ENCODE measurements around the gene PTPRE. TPM values are rescaled to one million over a fixed set of nuclear protein-coding genes. Genes with fewer than 3 reads are reported as not detected.

The PTPRE gene
- total RNA-seq, 2 experiments from 2014 or later, result 19.9 to 22.3 TPM

GRCh38 chr10:127968659-127969058 is 61.8 kb downstream of the PTPRE start:
- ChIA-PET CTCF (no interaction called here), POLR2A (no interaction called here)
- Mint-ChIP-seq H3K36me3 (ENCODE audit: low read depth) (no peaks in the 10 kb centered on the region), H3K27ac (no peak overlapping the region), H3K27me3 (peaks cover 3% of the 10 kb centered on the region), H3K9me3 (no peaks in the 10 kb centered on the region), H3K4me3 (no peak overlapping the region), H3K4me1 (ENCODE audit: low read depth) (no peaks in the 10 kb centered on the region)
- DNase-seq (no peak), ATAC-seq (no peak)
- intact Hi-C loops (cut with micrococcal nuclease), result no loop called here
- TF ChIP-seq, protein P1, sequence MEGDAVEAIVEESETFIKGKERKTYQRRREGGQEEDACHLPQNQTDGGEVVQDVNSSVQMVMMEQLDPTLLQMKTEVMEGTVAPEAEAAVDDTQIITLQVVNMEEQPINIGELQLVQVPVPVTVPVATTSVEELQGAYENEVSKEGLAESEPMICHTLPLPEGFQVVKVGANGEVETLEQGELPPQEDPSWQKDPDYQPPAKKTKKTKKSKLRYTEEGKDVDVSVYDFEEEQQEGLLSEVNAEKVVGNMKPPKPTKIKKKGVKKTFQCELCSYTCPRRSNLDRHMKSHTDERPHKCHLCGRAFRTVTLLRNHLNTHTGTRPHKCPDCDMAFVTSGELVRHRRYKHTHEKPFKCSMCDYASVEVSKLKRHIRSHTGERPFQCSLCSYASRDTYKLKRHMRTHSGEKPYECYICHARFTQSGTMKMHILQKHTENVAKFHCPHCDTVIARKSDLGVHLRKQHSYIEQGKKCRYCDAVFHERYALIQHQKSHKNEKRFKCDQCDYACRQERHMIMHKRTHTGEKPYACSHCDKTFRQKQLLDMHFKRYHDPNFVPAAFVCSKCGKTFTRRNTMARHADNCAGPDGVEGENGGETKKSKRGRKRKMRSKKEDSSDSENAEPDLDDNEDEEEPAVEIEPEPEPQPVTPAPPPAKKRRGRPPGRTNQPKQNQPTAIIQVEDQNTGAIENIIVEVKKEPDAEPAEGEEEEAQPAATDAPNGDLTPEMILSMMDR (IDR thresholded peaks at IDR 0.05), result no peak

- Mint-ChIP-seq H3K9me3 (no peaks in the 10 kb centered on the region), H3K27me3 (peaks cover 22% of the 10 kb centered on the region), H3K4me1 (ENCODE audit: low read depth) (no peaks in the 10 kb centered on the region), H3K36me3 (ENCODE audit: low read depth) (no peaks in the 10 kb centered on the region), H3K4me3 (no peak overlapping the region), H3K27ac (no peak overlapping the region)
- CTCF ChIA-PET, result interaction anchor here (0.8 kb wide), 1 partner anchor 40 kb away, joined by 3 read pairs; no protein-coding TSS in a partner anchor
- no peak for ATAC-seq
- DNase-seq, result no peak
- intact Hi-C loops (cut with micrococcal nuclease), result no loop called here
- TF ChIP-seq, protein P1 (IDR thresholded peaks at IDR 0.05), result no peak
- POLR2A ChIA-PET, result no interaction called here
These were observed 64.4 kb downstream of the PTPRE start for GRCh38 chr10:127971101-127971946.

DNA sequence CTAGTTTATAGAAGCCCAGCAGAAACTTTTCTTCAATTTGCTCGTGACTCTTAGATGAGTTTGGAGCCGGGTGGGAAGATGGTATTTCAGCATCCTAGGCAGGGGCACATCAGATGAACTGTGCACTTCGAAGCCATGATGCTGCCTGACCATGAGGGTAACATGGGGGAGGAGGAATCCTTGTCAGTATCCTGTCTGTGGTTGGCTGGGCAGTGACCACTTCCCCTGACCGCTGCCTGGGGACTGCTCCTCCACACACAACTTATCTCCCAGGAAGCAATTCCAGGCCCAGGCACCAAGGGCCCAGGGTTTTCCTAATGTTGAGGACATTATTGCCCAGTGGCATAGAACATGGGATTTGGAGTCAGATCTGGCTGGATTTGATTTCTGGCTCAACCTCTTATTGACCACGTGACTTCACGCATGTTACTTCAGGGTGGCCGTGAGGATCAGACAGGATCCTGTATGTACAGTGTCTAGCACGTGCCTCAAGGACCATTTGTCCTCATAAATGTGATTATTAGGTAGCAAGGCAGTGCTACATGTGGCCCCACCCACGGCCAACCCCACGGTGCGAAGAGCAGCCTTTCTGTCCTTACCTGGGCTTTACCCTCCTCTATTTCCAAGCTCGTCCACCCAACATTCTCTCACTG is 65.2 kb downstream of the PTPRE start:
- ATAC-seq (no peak), DNase-seq (no peak)
- no peaks in the 10 kb centered on the region for H3K36me3 Mint-ChIP-seq (ENCODE audit: low read depth)
- TF ChIP-seq, protein P1 (IDR thresholded peaks at IDR 0.05), result no peak
- H3K4me3 Mint-ChIP-seq, result no peak overlapping the region
- no peaks in the 10 kb centered on the region for H3K4me1 Mint-ChIP-seq (ENCODE audit: low read depth)
- intact Hi-C loops (cut with micrococcal nuclease), result no loop called here
- POLR2A ChIA-PET, result no interaction called here
- peaks cover 26% of the 10 kb centered on the region for H3K27me3 Mint-ChIP-seq
- CTCF ChIA-PET, result interaction anchor here (1.0 kb wide), 1 partner anchor 39 kb away, joined by 4 read pairs; no protein-coding TSS in a partner anchor
- H3K27ac Mint-ChIP-seq, result no peak overlapping the region
- no peaks in the 10 kb centered on the region for H3K9me3 Mint-ChIP-seq

DNA sequence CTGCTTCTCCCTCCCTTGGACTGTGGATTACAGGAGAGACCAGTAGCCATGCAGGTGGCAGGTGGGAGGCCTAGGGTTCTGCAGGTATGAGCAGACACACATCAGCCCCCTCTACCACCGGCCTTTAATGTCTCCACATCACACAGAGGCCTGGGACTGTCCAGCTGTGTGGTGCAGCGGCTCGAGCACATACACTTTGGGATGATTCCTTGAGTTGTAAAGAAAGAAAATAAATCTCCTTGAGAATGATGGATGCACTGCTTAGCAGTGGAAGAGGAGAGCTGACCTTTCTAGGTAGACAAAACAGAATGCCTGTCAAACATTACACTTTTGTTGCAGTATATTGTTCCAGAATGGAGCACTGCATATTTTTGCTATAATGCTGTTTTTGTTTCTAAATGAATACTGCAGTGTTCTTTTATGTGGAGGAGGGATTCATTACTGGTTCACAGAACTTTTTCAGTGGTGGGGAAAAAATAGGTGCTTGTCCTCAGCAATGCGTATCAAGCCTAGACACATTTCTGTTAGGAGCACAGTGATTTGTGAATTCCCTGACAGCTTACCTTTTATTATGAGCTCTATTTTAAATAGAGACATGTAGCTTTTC is 66.0 kb downstream of the PTPRE start:
- H3K27ac Mint-ChIP-seq, result no peak overlapping the region
- intact Hi-C loops (cut with micrococcal nuclease), result no loop called here
- ATAC-seq (no peak), DNase-seq (no peak)
- TF ChIP-seq, protein P1 (IDR thresholded peaks at IDR 0.05), result no peak
- peaks cover 26% of the 10 kb centered on the region for H3K27me3 Mint-ChIP-seq
- ChIA-PET POLR2A (no interaction called here), CTCF (interaction anchor here (1.0 to 1.5 kb wide), 3 partner anchors 13 to 96 kb away, joined by 3 to 4 read pairs (median 4); no protein-coding TSS in a partner anchor)
- H3K9me3 Mint-ChIP-seq, result no peaks in the 10 kb centered on the region
- no peak overlapping the region for H3K4me3 Mint-ChIP-seq
- H3K36me3 Mint-ChIP-seq (ENCODE audit: low read depth), result no peaks in the 10 kb centered on the region
- H3K4me1 Mint-ChIP-seq (ENCODE audit: low read depth), result peaks cover 4% of the 10 kb centered on the region

Data from activated CD8-positive, alpha-beta T cell treated with anti-CD3 and anti-CD28 coated beads for 36 hours (primary cell).